Activated CD4-positive, alpha-beta T cell treated with anti-CD3 and anti-CD28 coated beads, Interleukin-2, amount 10 ng/mL, durations not matched to agents 7 days and 5 days (primary cell): ENCODE results near the gene CD3G. TPM values are rescaled to one million over a fixed set of nuclear protein-coding genes. Genes with fewer than 3 reads are reported as not detected.

Source experiments
- CTCF ChIA-PET: fragments of 350-600 bp; sonication (Branson Sonifier 250); formaldehyde crosslinking; loops from one replicate; lab custom pipeline; 2021; ENCODE audit warnings: antibody characterized with exemption; lab: Charles Lee
- POLR2A ChIA-PET: fragments of 350-600 bp; sonication (Branson Sonifier 250); formaldehyde crosslinking; loops from one replicate; lab custom pipeline; 2021; ENCODE audit warnings: antibody characterized with exemption; lab: Charles Lee
- DNase-seq: peaks from one replicate; pipeline ENCODE4 v3.0.0-alpha.2; 2020
- H3K27ac Mint-ChIP-seq: one replicate; pipeline ENCODE4 v1.8.0; 2021; ENCODE audit warnings: mild to moderate bottlenecking, moderate library complexity, mixed read lengths
- H3K27me3 Mint-ChIP-seq: one replicate; pipeline ENCODE4 v1.8.0; 2021; ENCODE audit warnings: mixed read lengths
- H3K36me3 Mint-ChIP-seq: one replicate; pipeline ENCODE4 v1.8.0; 2021; ENCODE audit warnings: low read depth, mixed read lengths
- H3K4me1 Mint-ChIP-seq: one replicate; pipeline ENCODE4 v1.8.0; 2021; ENCODE audit warnings: mixed read lengths
- H3K4me3 Mint-ChIP-seq: one replicate; pipeline ENCODE4 v1.8.0; 2021; ENCODE audit warnings: mild to moderate bottlenecking, moderate library complexity, mixed read lengths
- H3K9me3 Mint-ChIP-seq: one replicate; pipeline ENCODE4 v1.8.0; 2021; ENCODE audit warnings: mixed read lengths
- total RNA-seq, 2 experiments: library from RNA; stranded (reverse); gene quantifications; one replicate each; pipeline ENCODE4 v1.2.3, GENCODE V29; 2021

Gene CD3G
- total RNA-seq, 2 experiments from 2014 or later: 264 to 268 TPM

- Mint-ChIP-seq H3K27ac (peak within 1 kb of the TSS; percentile 96), H3K4me3 (peak within 1 kb of the TSS; percentile 98), H3K4me1 (peaks cover 46% of the 10 kb centered on the region), H3K36me3 (peaks cover 26% of the 10 kb centered on the region), H3K27me3 (no peaks in the 10 kb centered on the region), H3K9me3 (no peaks in the 10 kb centered on the region)
- POLR2A ChIA-PET: interaction anchor here (0.5 kb wide), 1 partner anchor 575 kb away, joined by 3 read pairs; no protein-coding TSS in a partner anchor
- DNase-seq: peak; percentile 98
- CTCF ChIA-PET: interaction anchor here (0.5 to 1.4 kb wide), 6 partner anchors 12 to 188 kb away, joined by 3 to 5 read pairs (median 4); partner anchors contain the start of gene CD3D
These were observed 15.3 kb downstream of the CD3G start, which contains the start of gene UBE4A for GRCh38 chr11:118359295-118359958. TSS of gene UBE4A (plus strand) at chr11:118359600. CDS start at chr11:118365081, 5,481 bp downstream.

GRCh38 chr11:118364956-118365615 is 20.9 kb downstream of the CD3G start:
- Mint-ChIP-seq H3K36me3 (peaks cover 46% of the 10 kb centered on the region), H3K4me3 (no peak overlapping the region)
- CTCF ChIA-PET: interaction anchor here (0.7 to 3.4 kb wide), 10 partner anchors 8 to 276 kb away, joined by 3 to 16 read pairs (median 4); no protein-coding TSS in a partner anchor

GRCh38 chr11:118366287-118366686 is 22.1 kb downstream of the CD3G start:
- H3K27me3 Mint-ChIP-seq: no peaks in the 10 kb centered on the region
- CTCF ChIA-PET: interaction anchor here (1.2 kb wide), 1 partner anchor 168 kb away, joined by 3 read pairs; no protein-coding TSS in a partner anchor
- no peak overlapping the region for H3K27ac Mint-ChIP-seq
- no peak for DNase-seq
- H3K9me3 Mint-ChIP-seq: no peaks in the 10 kb centered on the region
- POLR2A ChIA-PET: no interaction called here
- H3K4me1 Mint-ChIP-seq: peaks cover 26% of the 10 kb centered on the region
- no peak overlapping the region for H3K4me3 Mint-ChIP-seq
- peaks cover 53% of the 10 kb centered on the region for H3K36me3 Mint-ChIP-seq

More at GRCh38 chr11:118364956-118365615, 20.9 kb downstream of the CD3G start:
- no peak for DNase-seq
- no peaks in the 10 kb centered on the region for H3K27me3 Mint-ChIP-seq
- no peak overlapping the region for H3K27ac Mint-ChIP-seq
- H3K4me1 Mint-ChIP-seq: peaks cover 35% of the 10 kb centered on the region
- no peaks in the 10 kb centered on the region for H3K9me3 Mint-ChIP-seq
- POLR2A ChIA-PET: interaction anchor here (0.6 kb wide), 1 partner anchor 507 kb away, joined by 5 read pairs; no protein-coding TSS in a partner anchor

- Mint-ChIP-seq H3K27ac (no peak overlapping the region), H3K36me3 (peaks cover 73% of the 10 kb centered on the region), H3K27me3 (no peaks in the 10 kb centered on the region), H3K9me3 (no peaks in the 10 kb centered on the region), H3K4me1 (peaks cover 6% of the 10 kb centered on the region), H3K4me3 (no peak overlapping the region)
- ChIA-PET POLR2A (no interaction called here), CTCF (no interaction called here)
- DNase-seq: no peak
These were observed 26.6 kb downstream of the CD3G start for GRCh38 chr11:118370774-118371173.

GRCh38 chr11:118373263-118373662 is 29.1 kb downstream of the CD3G start:
- DNase-seq: no peak
- CTCF ChIA-PET: interaction anchor here (0.7 to 3.1 kb wide), 4 partner anchors 8 to 230 kb away, joined by 3 to 16 read pairs (median 4); partner anchors contain the start of gene UBE4A
- peaks cover 78% of the 10 kb centered on the region for H3K36me3 Mint-ChIP-seq
- peaks cover 6% of the 10 kb centered on the region for H3K4me1 Mint-ChIP-seq
- H3K27ac Mint-ChIP-seq: no peak overlapping the region
- H3K4me3 Mint-ChIP-seq: no peak overlapping the region
- H3K27me3 Mint-ChIP-seq: no peaks in the 10 kb centered on the region
- POLR2A ChIA-PET: no interaction called here
- no peaks in the 10 kb centered on the region for H3K9me3 Mint-ChIP-seq

GRCh38 chr11:118373871-118374270 is 29.7 kb downstream of the CD3G start:
- ChIA-PET POLR2A (no interaction called here), CTCF (interaction anchor here (1.0 to 3.1 kb wide), 4 partner anchors 8 to 15 kb away, joined by 3 to 16 read pairs (median 4); partner anchors contain the start of gene UBE4A)
- Mint-ChIP-seq H3K4me1 (peaks cover 6% of the 10 kb centered on the region), H3K36me3 (peaks cover 75% of the 10 kb centered on the region), H3K27ac (no peak overlapping the region), H3K9me3 (no peaks in the 10 kb centered on the region), H3K4me3 (no peak overlapping the region), H3K27me3 (no peaks in the 10 kb centered on the region)
- no peak for DNase-seq

GRCh38 chr11:118374729-118375128 is 30.6 kb downstream of the CD3G start:
- Mint-ChIP-seq H3K9me3 (no peaks in the 10 kb centered on the region), H3K36me3 (peaks cover 72% of the 10 kb centered on the region), H3K4me1 (peaks cover 6% of the 10 kb centered on the region), H3K4me3 (no peak overlapping the region), H3K27ac (no peak overlapping the region), H3K27me3 (no peaks in the 10 kb centered on the region)
- POLR2A ChIA-PET: no interaction called here
- CTCF ChIA-PET: interaction anchor here (1.1 to 3.1 kb wide), 2 partner anchors 12 kb away, joined by 4 to 16 read pairs; no protein-coding TSS in a partner anchor
- DNase-seq: no peak

GRCh38 chr11:118375978-118376377 is 31.8 kb downstream of the CD3G start:
- Mint-ChIP-seq H3K36me3 (peaks cover 68% of the 10 kb centered on the region), H3K27ac (peak overlapping the region; percentile 19), H3K4me3 (no peak overlapping the region), H3K27me3 (no peaks in the 10 kb centered on the region), H3K9me3 (no peaks in the 10 kb centered on the region), H3K4me1 (peaks cover 6% of the 10 kb centered on the region)
- POLR2A ChIA-PET: no interaction called here
- CTCF ChIA-PET: interaction anchor here (0.9 to 1.0 kb wide), 2 partner anchors 13 to 30 kb away, joined by 3 to 4 read pairs; no protein-coding TSS in a partner anchor
- DNase-seq: no peak

GRCh38 chr11:118379497-118379896 is 35.4 kb downstream of the CD3G start:
- Mint-ChIP-seq H3K27me3 (no peaks in the 10 kb centered on the region), H3K4me1 (peaks cover 4% of the 10 kb centered on the region), H3K27ac (no peak overlapping the region), H3K36me3 (peaks cover 61% of the 10 kb centered on the region), H3K4me3 (no peak overlapping the region), H3K9me3 (no peaks in the 10 kb centered on the region)
- ChIA-PET CTCF (interaction anchor here (1.1 to 1.5 kb wide), 3 partner anchors 17 to 181 kb away, joined by 3 to 4 read pairs (median 3); no protein-coding TSS in a partner anchor), POLR2A (no interaction called here)
- no peak for DNase-seq

- CTCF ChIA-PET: interaction anchor here (1.0 to 1.5 kb wide), 5 partner anchors 15 to 182 kb away, joined by 3 to 4 read pairs (median 3); no protein-coding TSS in a partner anchor
These were observed 36.4 kb downstream of the CD3G start for GRCh38 chr11:118380571-118380970.

GRCh38 chr11:118382954-118383353 is 38.8 kb downstream of the CD3G start:
- CTCF ChIA-PET: interaction anchor here (0.7 to 1.7 kb wide), 3 partner anchors 18 to 211 kb away, joined by 3 to 4 read pairs (median 3); no protein-coding TSS in a partner anchor

More at GRCh38 chr11:118380571-118380970, 36.4 kb downstream of the CD3G start:
- DNase-seq: no peak
- Mint-ChIP-seq H3K27me3 (no peaks in the 10 kb centered on the region), H3K36me3 (peaks cover 63% of the 10 kb centered on the region), H3K27ac (no peak overlapping the region), H3K4me1 (peaks cover 4% of the 10 kb centered on the region), H3K9me3 (no peaks in the 10 kb centered on the region), H3K4me3 (no peak overlapping the region)
- POLR2A ChIA-PET: no interaction called here

GRCh38 chr11:118383657-118384056 is 39.5 kb downstream of the CD3G start:
- H3K4me3 Mint-ChIP-seq: no peak overlapping the region
- CTCF ChIA-PET: interaction anchor here (0.7 kb wide), 1 partner anchor 8 kb away, joined by 4 read pairs; no protein-coding TSS in a partner anchor
- POLR2A ChIA-PET: no interaction called here

More at GRCh38 chr11:118382954-118383353, 38.8 kb downstream of the CD3G start:
- no peaks in the 10 kb centered on the region for H3K9me3 Mint-ChIP-seq
- H3K4me3 Mint-ChIP-seq: no peak overlapping the region
- DNase-seq: no peak
- no peaks in the 10 kb centered on the region for H3K4me1 Mint-ChIP-seq
- no peak overlapping the region for H3K27ac Mint-ChIP-seq
- POLR2A ChIA-PET: no interaction called here
- H3K36me3 Mint-ChIP-seq: peaks cover 68% of the 10 kb centered on the region
- no peaks in the 10 kb centered on the region for H3K27me3 Mint-ChIP-seq

More at GRCh38 chr11:118383657-118384056, 39.5 kb downstream of the CD3G start:
- H3K27me3 Mint-ChIP-seq: no peaks in the 10 kb centered on the region
- no peak overlapping the region for H3K27ac Mint-ChIP-seq
- H3K36me3 Mint-ChIP-seq: peaks cover 70% of the 10 kb centered on the region
- H3K4me1 Mint-ChIP-seq: no peaks in the 10 kb centered on the region
- no peak for DNase-seq
- H3K9me3 Mint-ChIP-seq: no peaks in the 10 kb centered on the region
